GM18867 (cell line): ENCODE measurements around the gene GIN1.

Source experiments
- ATAC-seq: cut with Tn5 transposase; IDR thresholded peaks from one replicate; pipeline ENCODE4 v1.9.1; 2021; ENCODE audit warnings: mild to moderate bottlenecking, moderate library complexity; ENCODE audit not compliant: unreplicated experiment

GIN1 gene

GRCh38 chr5:103037673-103038455 lies 82.1 kb downstream of the GIN1 start:
- no peak for ATAC-seq

- ATAC-seq: no peak
These were observed 83.3 kb downstream of the GIN1 start for GRCh38 chr5:103036601-103037000.
